HepG2 (cell line): ENCODE data around the gene ZBTB1. TPM values are rescaled to one million over a fixed set of nuclear protein-coding genes. Genes with fewer than 3 reads are reported as not detected.

ENCODE experiments used
- ARNT ChIP-seq: fragments of 450-650 bp; IDR thresholded peaks from 2 replicates; pipeline ENCODE4 v1.6.1; 2017
- ARNTL ChIP-seq: sonication (generic); formaldehyde crosslinking; IDR thresholded peaks from 2 replicates; pipeline ENCODE4 v1.4.0; 2020; ENCODE audit warnings: mild to moderate bottlenecking, missing genetic modification reagents
- BORCS8-MEF2B ChIP-seq: sonication (generic); formaldehyde crosslinking; IDR thresholded peaks from 2 replicates; pipeline ENCODE4 v1.8.0; 2022; ENCODE audit warnings: mild to moderate bottlenecking, missing genetic modification reagents
- EEA1 ChIP-seq: sonication (generic); formaldehyde crosslinking; IDR thresholded peaks from 2 replicates; pipeline ENCODE4 v1.5.1; 2020; ENCODE audit warnings: mild to moderate bottlenecking, missing genetic modification reagents, borderline replicate concordance
- FOXC1 ChIP-seq: sonication (generic); formaldehyde crosslinking; IDR thresholded peaks from 2 replicates; pipeline ENCODE4 v1.8.0; 2022; ENCODE audit warnings: mild to moderate bottlenecking, missing genetic modification reagents, borderline replicate concordance
- FOXO1 ChIP-seq: sonication (generic); formaldehyde crosslinking; IDR thresholded peaks from 2 replicates; pipeline ENCODE4 v1.4.0; 2020; ENCODE audit warnings: missing genetic modification reagents
- HMG20A ChIP-seq: IDR thresholded peaks from 2 replicates; pipeline ENCODE4 v1.6.1; 2016; ENCODE audit warnings: borderline replicate concordance
- HNF4A ChIP-seq: sonication (generic); formaldehyde crosslinking; IDR thresholded peaks from 2 replicates; pipeline ENCODE4 v1.4.0; 2020; ENCODE audit warnings: missing genetic modification reagents
- ISL2 ChIP-seq: sonication (generic); formaldehyde crosslinking; IDR thresholded peaks from 2 replicates; pipeline ENCODE4 v1.5.0; 2020; ENCODE audit warnings: missing genetic modification reagents
- JUN ChIP-seq: sonication (generic); formaldehyde crosslinking; IDR thresholded peaks from 2 replicates; pipeline ENCODE4 v1.4.0; 2020; ENCODE audit warnings: mild to moderate bottlenecking, missing genetic modification reagents
- RNF2 ChIP-seq: fragments of 450-650 bp; conservative IDR thresholded peaks from 2 replicates; pipeline ENCODE4 v1.6.1; 2016; ENCODE audit warnings: low read depth
- SKI ChIP-seq: fragments of 450-650 bp; IDR thresholded peaks from one replicate; pipeline ENCODE4 v1.6.1; 2018; ENCODE audit warnings: mild to moderate bottlenecking; ENCODE audit not compliant: partially characterized antibody
- SP2 ChIP-seq: sonication (generic); formaldehyde crosslinking; IDR thresholded peaks from 2 replicates; pipeline ENCODE4 v1.5.1; 2020; ENCODE audit warnings: mild to moderate bottlenecking, missing genetic modification reagents
- XRCC5 ChIP-seq: fragments of 200-400 bp; formaldehyde crosslinking; optimal IDR thresholded peaks from 2 replicates; pipeline ENCODE3; 2017; ENCODE audit warnings: mild to moderate bottlenecking, low read length
- ZBTB42 ChIP-seq: sonication (generic); formaldehyde crosslinking; IDR thresholded peaks from 2 replicates; pipeline ENCODE4 v1.5.0; 2020; ENCODE audit warnings: mild to moderate bottlenecking, missing genetic modification reagents
- ZNF367 ChIP-seq: sonication (generic); formaldehyde crosslinking; IDR thresholded peaks from 2 replicates; pipeline ENCODE4 v1.4.0; 2020; ENCODE audit warnings: missing genetic modification reagents, borderline replicate concordance
- ZNF737 ChIP-seq: sonication (generic); formaldehyde crosslinking; IDR thresholded peaks from 2 replicates; pipeline ENCODE4 v1.5.0; 2020; ENCODE audit warnings: missing genetic modification reagents, mild to moderate bottlenecking, borderline replicate concordance
- polyA plus RNA-seq, 8 experiments: library from polyadenylated mRNA; depleted of rRNA in 3 of 8; stranded (reverse) in 7 of 8; unstranded in 1 of 8; fragments of >200 nt; fragmentation: Illumina TruSeq in 4 of 8; extraction: Trizol in 4 of 8; gene quantifications; 2 replicates each; pipeline versions ENCODE4 v1.2.1 to v1.2.3, GENCODE V29; 2011 to 2016; ENCODE audit warnings: low read depth in 4 of 8, missing spikeins in 1 of 8, mixed read lengths in 1 of 8; ENCODE audit not compliant: insufficient read depth in 1 of 8
- total RNA-seq, 5 experiments: library from RNA; depleted of rRNA; stranded (reverse); fragments of >200 nt; fragmentation: Illumina TruSeq; extraction: Trizol; gene quantifications; 2 replicates each; pipeline ENCODE4 v1.2.3, GENCODE V29; 2016; ENCODE audit warnings: low read depth in 1 of 5
- TF ChIP-seq, protein P1 (sequence below): sonication (generic); formaldehyde crosslinking; IDR thresholded peaks from 2 replicates; pipeline ENCODE4 v1.5.0; 2020; ENCODE audit warnings: mild to moderate bottlenecking, missing genetic modification reagents, borderline replicate concordance
- TF ChIP-seq, protein P2 (sequence below): sonication (generic); formaldehyde crosslinking; IDR thresholded peaks from 2 replicates; pipeline ENCODE4 v1.5.0; 2020; ENCODE audit warnings: missing genetic modification reagents, mild to moderate bottlenecking, borderline replicate concordance
- TF ChIP-seq, protein P3 (sequence below): sonication (generic); formaldehyde crosslinking; IDR thresholded peaks from 2 replicates; pipeline ENCODE4 v1.4.0; 2020; ENCODE audit warnings: missing genetic modification reagents

ZBTB1 gene
- total and polyA plus RNA-seq, 2 of the 13 experiments (the other 11 are each of a cell fraction or from before 2014, with no cell fraction given), result 18.8 to 22.6 TPM

DNA sequence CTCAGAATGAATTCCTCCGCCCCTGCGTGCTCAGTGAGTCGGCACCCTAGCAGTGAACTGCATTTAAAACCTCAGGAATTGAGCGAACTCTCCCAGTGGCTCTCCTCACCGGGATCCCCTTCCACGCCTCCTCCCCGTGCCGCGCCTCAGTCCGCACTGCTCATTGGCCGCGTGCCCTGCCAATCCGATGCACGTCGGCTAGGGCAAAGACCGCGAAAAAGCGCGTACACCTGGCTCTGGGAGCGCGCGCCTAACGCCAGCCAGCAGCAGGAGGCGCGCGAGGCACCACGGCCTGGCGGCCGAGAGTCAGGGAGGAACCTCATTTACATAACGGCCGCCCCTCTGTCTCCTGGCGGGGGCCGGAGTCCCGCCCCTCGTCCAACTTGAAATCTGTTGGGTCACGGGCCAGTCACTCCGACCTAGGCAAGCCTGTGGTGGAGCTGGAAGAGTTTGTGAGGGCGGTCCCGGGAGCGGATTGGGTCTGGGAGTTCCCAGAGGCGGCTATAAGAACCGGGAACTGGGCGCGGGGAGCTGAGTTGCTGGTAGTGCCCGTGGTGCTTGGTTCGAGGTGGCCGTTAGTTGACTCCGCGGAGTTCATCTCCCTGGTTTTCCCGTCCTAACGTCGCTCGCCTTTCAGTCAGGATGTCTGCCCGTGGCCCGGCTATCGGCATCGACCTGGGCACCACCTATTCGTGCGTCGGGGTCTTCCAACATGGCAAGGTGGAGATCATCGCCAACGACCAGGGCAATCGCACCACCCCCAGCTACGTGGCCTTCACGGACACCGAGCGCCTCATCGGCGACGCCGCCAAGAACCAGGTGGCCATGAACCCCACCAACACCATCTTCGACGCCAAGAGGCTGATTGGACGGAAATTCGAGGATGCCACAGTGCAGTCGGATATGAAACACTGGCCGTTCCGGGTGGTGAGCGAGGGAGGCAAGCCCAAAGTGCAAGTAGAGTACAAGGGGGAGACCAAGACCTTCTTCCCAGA lies 35.9 kb downstream of the ZBTB1 start, which contains the start of gene HSPA2 (continued):
- TF ChIP-seq, protein P1, sequence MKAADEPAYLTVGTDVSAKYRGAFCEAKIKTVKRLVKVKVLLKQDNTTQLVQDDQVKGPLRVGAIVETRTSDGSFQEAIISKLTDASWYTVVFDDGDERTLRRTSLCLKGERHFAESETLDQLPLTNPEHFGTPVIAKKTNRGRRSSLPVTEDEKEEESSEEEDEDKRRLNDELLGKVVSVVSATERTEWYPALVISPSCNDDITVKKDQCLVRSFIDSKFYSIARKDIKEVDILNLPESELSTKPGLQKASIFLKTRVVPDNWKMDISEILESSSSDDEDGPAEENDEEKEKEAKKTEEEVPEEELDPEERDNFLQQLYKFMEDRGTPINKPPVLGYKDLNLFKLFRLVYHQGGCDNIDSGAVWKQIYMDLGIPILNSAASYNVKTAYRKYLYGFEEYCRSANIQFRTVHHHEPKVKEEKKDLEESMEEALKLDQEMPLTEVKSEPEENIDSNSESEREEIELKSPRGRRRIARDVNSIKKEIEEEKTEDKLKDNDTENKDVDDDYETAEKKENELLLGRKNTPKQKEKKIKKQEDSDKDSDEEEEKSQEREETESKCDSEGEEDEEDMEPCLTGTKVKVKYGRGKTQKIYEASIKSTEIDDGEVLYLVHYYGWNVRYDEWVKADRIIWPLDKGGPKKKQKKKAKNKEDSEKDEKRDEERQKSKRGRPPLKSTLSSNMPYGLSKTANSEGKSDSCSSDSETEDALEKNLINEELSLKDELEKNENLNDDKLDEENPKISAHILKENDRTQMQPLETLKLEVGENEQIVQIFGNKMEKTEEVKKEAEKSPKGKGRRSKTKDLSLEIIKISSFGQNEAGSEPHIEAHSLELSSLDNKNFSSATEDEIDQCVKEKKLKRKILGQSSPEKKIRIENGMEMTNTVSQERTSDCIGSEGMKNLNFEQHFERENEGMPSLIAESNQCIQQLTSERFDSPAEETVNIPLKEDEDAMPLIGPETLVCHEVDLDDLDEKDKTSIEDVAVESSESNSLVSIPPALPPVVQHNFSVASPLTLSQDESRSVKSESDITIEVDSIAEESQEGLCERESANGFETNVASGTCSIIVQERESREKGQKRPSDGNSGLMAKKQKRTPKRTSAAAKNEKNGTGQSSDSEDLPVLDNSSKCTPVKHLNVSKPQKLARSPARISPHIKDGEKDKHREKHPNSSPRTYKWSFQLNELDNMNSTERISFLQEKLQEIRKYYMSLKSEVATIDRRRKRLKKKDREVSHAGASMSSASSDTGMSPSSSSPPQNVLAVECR (CRISPR knock-in tag), result peak; percentile 50; the same call in 1 of the 2 replicates
- TF ChIP-seq FOXO1 (CRISPR knock-in tag) (peak; percentile 28; the same call in 1 of the 2 replicates), ARNTL (CRISPR knock-in tag) (no peak), ZNF737 (CRISPR knock-in tag) (no peak), HMG20A (CRISPR knock-in tag) (no peak), RNF2 (0 out of 2 replicates have a peak, but pooled peaks have one; percentile 41), BORCS8-MEF2B (CRISPR knock-in tag) (no peak; the same call in 1 of the 2 replicates), ZBTB42 (CRISPR knock-in tag) (no peak), ZNF367 (no peak), XRCC5 (peak; percentile 75), ISL2 (CRISPR knock-in tag) (no peak), SP2 (CRISPR knock-in tag) (peak; percentile 97), ARNT (no peak), FOXC1 (CRISPR knock-in tag) (no peak), HNF4A (CRISPR knock-in tag) (peak; percentile 81), JUN (CRISPR knock-in tag) (peak; percentile 32; the same call in 1 of the 2 replicates), SKI (no peak), EEA1 (no peak)
- TF ChIP-seq, protein P2, sequence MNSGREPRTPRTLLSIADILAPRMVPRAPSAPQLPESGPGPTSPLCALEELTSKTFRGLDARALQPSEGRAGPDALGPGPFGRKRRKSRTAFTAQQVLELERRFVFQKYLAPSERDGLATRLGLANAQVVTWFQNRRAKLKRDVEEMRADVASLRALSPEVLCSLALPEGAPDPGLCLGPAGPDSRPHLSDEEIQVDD (CRISPR knock-in tag), result no peak
- TF ChIP-seq, protein P3, sequence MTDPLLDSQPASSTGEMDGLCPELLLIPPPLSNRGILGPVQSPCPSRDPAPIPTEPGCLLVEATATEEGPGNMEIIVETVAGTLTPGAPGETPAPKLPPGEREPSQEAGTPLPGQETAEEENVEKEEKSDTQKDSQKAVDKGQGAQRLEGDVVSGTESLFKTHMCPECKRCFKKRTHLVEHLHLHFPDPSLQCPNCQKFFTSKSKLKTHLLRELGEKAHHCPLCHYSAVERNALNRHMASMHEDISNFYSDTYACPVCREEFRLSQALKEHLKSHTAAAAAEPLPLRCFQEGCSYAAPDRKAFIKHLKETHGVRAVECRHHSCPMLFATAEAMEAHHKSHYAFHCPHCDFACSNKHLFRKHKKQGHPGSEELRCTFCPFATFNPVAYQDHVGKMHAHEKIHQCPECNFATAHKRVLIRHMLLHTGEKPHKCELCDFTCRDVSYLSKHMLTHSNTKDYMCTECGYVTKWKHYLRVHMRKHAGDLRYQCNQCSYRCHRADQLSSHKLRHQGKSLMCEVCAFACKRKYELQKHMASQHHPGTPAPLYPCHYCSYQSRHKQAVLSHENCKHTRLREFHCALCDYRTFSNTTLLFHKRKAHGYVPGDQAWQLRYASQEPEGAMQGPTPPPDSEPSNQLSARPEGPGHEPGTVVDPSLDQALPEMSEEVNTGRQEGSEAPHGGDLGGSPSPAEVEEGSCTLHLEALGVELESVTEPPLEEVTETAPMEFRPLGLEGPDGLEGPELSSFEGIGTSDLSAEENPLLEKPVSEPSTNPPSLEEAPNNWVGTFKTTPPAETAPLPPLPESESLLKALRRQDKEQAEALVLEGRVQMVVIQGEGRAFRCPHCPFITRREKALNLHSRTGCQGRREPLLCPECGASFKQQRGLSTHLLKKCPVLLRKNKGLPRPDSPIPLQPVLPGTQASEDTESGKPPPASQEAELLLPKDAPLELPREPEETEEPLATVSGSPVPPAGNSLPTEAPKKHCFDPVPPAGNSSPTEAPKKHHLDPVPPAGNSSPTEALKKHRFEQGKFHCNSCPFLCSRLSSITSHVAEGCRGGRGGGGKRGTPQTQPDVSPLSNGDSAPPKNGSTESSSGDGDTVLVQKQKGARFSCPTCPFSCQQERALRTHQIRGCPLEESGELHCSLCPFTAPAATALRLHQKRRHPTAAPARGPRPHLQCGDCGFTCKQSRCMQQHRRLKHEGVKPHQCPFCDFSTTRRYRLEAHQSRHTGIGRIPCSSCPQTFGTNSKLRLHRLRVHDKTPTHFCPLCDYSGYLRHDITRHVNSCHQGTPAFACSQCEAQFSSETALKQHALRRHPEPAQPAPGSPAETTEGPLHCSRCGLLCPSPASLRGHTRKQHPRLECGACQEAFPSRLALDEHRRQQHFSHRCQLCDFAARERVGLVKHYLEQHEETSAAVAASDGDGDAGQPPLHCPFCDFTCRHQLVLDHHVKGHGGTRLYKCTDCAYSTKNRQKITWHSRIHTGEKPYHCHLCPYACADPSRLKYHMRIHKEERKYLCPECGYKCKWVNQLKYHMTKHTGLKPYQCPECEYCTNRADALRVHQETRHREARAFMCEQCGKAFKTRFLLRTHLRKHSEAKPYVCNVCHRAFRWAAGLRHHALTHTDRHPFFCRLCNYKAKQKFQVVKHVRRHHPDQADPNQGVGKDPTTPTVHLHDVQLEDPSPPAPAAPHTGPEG, result no peak
